ENCODE data around the gene RNF141. TPM values are rescaled to one million over a fixed set of nuclear protein-coding genes. Genes with fewer than 3 reads are reported as not detected.

Gene RNF141
- total RNA-seq, 8 experiments from 2014 or later = 19.0 to 44.3 (median 21.9) TPM

GRCh38 chr11:10498426-10499250 lies 42.3 kb downstream of the RNF141 start:
- no peak overlapping the region for H3K27ac ChIP-seq
- ATAC-seq (replicated peaks in 6 of 8) = no peak
- H3K4me1 ChIP-seq (replicated peaks in 1 of 2) = no peaks in the 10 kb centered on the region
- H3K4me3 ChIP-seq = no peak overlapping the region
- WGBS, 10 experiments = 67 to 100% (median 83%) methylated on average over 1 to 3 of the region's 10 CpGs; no CpG with 5 or more reads in 6 of the 10 experiments
- in situ Hi-C loops (cut with MboI; ENCODE audit: low pct_unique_long_range_greater_than_20kb in 2 of 9, low sequenced_read_pairs in 9 of 9, unreplicated experiment in 9 of 9) = no loop called here

- 71 to 100% (median 94%) methylated on average over 2 to 7 of the region's 7 CpGs; no CpG with 5 or more reads in 5 of the 10 experiments for WGBS, 10 experiments
- Histone ChIP-seq H3K4me1 (replicated peaks in 1 of 2) (no peaks in the 10 kb centered on the region), H3K4me3 (no peak overlapping the region), H3K27ac (no peak overlapping the region)
- ATAC-seq (replicated peaks in 6 of 8) = no peak
- in situ Hi-C loops (cut with MboI; ENCODE audit: low pct_unique_long_range_greater_than_20kb in 2 of 9, low sequenced_read_pairs in 9 of 9, unreplicated experiment in 9 of 9) = no loop called here
These were observed 43.0 kb downstream of the RNF141 start for GRCh38 chr11:10498022-10498400.

GRCh38 chr11:10497371-10498021 lies 43.5 kb downstream of the RNF141 start:
- Histone ChIP-seq H3K4me1 (replicated peaks in 1 of 2) (no peaks in the 10 kb centered on the region), H3K27ac (no peak overlapping the region), H3K4me3 (no peak overlapping the region)
- in situ Hi-C loops (cut with MboI; ENCODE audit: low pct_unique_long_range_greater_than_20kb in 2 of 9, low sequenced_read_pairs in 9 of 9, unreplicated experiment in 9 of 9) = no loop called here
- WGBS, 10 experiments = 55 to 90% (median 86%) methylated on average over 2 to 12 of the region's 18 CpGs; no CpG with 5 or more reads in 7 of the 10 experiments
- ATAC-seq (replicated peaks in 6 of 8) = no peak

- Histone ChIP-seq H3K4me3 (no peak overlapping the region), H3K4me1 (replicated peaks in 1 of 2) (no peaks in the 10 kb centered on the region), H3K27ac (no peak overlapping the region)
- in situ Hi-C loops (cut with MboI; ENCODE audit: low pct_unique_long_range_greater_than_20kb in 2 of 9, low sequenced_read_pairs in 9 of 9, unreplicated experiment in 9 of 9) = no loop called here
- 71 to 100% (median 92%) methylated on average over 1 to 2 of the region's 4 CpGs; no CpG with 5 or more reads in 6 of the 10 experiments for WGBS, 10 experiments
- ATAC-seq (replicated peaks in 6 of 8) = no peak
These were observed 44.6 kb downstream of the RNF141 start for GRCh38 chr11:10496296-10496936.

- no peak overlapping the region for H3K4me3 ChIP-seq
- ATAC-seq (replicated peaks in 6 of 8) = no peak
- in situ Hi-C loops (cut with MboI; ENCODE audit: low pct_unique_long_range_greater_than_20kb in 2 of 9, low sequenced_read_pairs in 9 of 9, unreplicated experiment in 9 of 9) = no loop called here
- H3K27ac ChIP-seq = no peak overlapping the region
- 40 to 100% (median 100%) methylated on average over 1 to 3 of the region's 8 CpGs; no CpG with 5 or more reads in 7 of the 10 experiments for WGBS, 10 experiments
- peaks cover 4 to 5% of the 10 kb centered on the region in 2 donors for H3K4me1 ChIP-seq (replicated peaks in 1 of 2)
These were observed 45.6 kb downstream of the RNF141 start for GRCh38 chr11:10495464-10495786.

- Histone ChIP-seq H3K4me3 (no peak overlapping the region), H3K27ac (no peak overlapping the region), H3K4me1 (replicated peaks in 1 of 2) (peaks cover 4 to 5% of the 10 kb centered on the region in 2 donors)
- WGBS, 10 experiments = 86 to 100% (median 93%) methylated on average over 1 to 7 of the region's 14 CpGs; no CpG with 5 or more reads in 2 of the 10 experiments
- in situ Hi-C loops (cut with MboI; ENCODE audit: low pct_unique_long_range_greater_than_20kb in 2 of 9, low sequenced_read_pairs in 9 of 9, unreplicated experiment in 9 of 9) = no loop called here
- no peak for ATAC-seq (replicated peaks in 6 of 8)
These were observed 46.1 kb downstream of the RNF141 start for GRCh38 chr11:10494636-10495463.

- H3K4me3 ChIP-seq = no peak overlapping the region
- ATAC-seq (replicated peaks in 6 of 8) = no peak
- no peak overlapping the region for H3K27ac ChIP-seq
- WGBS, 10 experiments = 77 to 100% (median 93%) methylated on average over 1 to 7 of the region's 18 CpGs; no CpG with 5 or more reads in 5 of the 10 experiments
- H3K4me1 ChIP-seq (replicated peaks in 1 of 2) = peaks cover 4 to 5% of the 10 kb centered on the region in 2 donors
- in situ Hi-C loops (cut with MboI; ENCODE audit: low pct_unique_long_range_greater_than_20kb in 2 of 9, low sequenced_read_pairs in 9 of 9, unreplicated experiment in 9 of 9) = no loop called here
These were observed 47.8 kb downstream of the RNF141 start for GRCh38 chr11:10493041-10493663.

GRCh38 chr11:10492084-10492483 lies 48.9 kb downstream of the RNF141 start:
- H3K4me3 ChIP-seq = no peak overlapping the region
- 83 to 100% (median 100%) methylated on average over 1 to 2 of the region's 2 CpGs; no CpG with 5 or more reads in 5 of the 10 experiments for WGBS, 10 experiments
- no peak for ATAC-seq (replicated peaks in 6 of 8)
- in situ Hi-C loops (cut with MboI; ENCODE audit: low pct_unique_long_range_greater_than_20kb in 2 of 9, low sequenced_read_pairs in 9 of 9, unreplicated experiment in 9 of 9) = no loop called here
- peaks cover 4 to 5% of the 10 kb centered on the region in 2 donors for H3K4me1 ChIP-seq (replicated peaks in 1 of 2)
- H3K27ac ChIP-seq = no peak overlapping the region

- in situ Hi-C loops (cut with MboI; ENCODE audit: low pct_unique_long_range_greater_than_20kb in 2 of 9, low sequenced_read_pairs in 9 of 9, unreplicated experiment in 9 of 9) = no loop called here
- peak in 7 of 8 experiments; percentile 92 to 99 (median 98) for ATAC-seq (replicated peaks in 6 of 8)
- Histone ChIP-seq H3K4me3 (no peak overlapping the region), H3K4me1 (replicated peaks in 1 of 2) (peaks cover 4 to 5% of the 10 kb centered on the region in 2 donors), H3K27ac (no peak overlapping the region)
- WGBS, 10 experiments = 33 to 100% (median 70%) methylated on average over 1 to 8 of the region's 13 CpGs; no CpG with 5 or more reads in 1 of the 10 experiments
These were observed 50.4 kb downstream of the RNF141 start for GRCh38 chr11:10490398-10491241.

- ATAC-seq (replicated peaks in 6 of 8) = no peak
- no peak overlapping the region for H3K4me3 ChIP-seq
- no peak overlapping the region for H3K27ac ChIP-seq
- in situ Hi-C loops (cut with MboI; ENCODE audit: low pct_unique_long_range_greater_than_20kb in 2 of 9, low sequenced_read_pairs in 9 of 9, unreplicated experiment in 9 of 9) = no loop called here
- H3K4me1 ChIP-seq (replicated peaks in 1 of 2) = peaks cover 4 to 5% of the 10 kb centered on the region in 2 donors
- WGBS, 10 experiments = 80 to 100% methylated on average over 1 to 3 of the region's 5 CpGs; no CpG with 5 or more reads in 8 of the 10 experiments
These were observed 51.0 kb downstream of the RNF141 start for GRCh38 chr11:10490032-10490397.

- H3K4me3 ChIP-seq = no peak overlapping the region
- in situ Hi-C loops (cut with MboI; ENCODE audit: low pct_unique_long_range_greater_than_20kb in 2 of 9, low sequenced_read_pairs in 9 of 9, unreplicated experiment in 9 of 9) = no loop called here
- no peak for ATAC-seq (replicated peaks in 6 of 8)
- H3K4me1 ChIP-seq (replicated peaks in 1 of 2) = peaks cover 4 to 5% of the 10 kb centered on the region in 2 donors
- H3K27ac ChIP-seq = no peak overlapping the region
- WGBS, 10 experiments = 71 to 100% (median 80%) methylated on average over 1 to 4 of the region's 11 CpGs; no CpG with 5 or more reads in 5 of the 10 experiments
These were observed 51.9 kb downstream of the RNF141 start for GRCh38 chr11:10488934-10489691.
